ENCODE measurements around the gene SMAD2. TPM values are rescaled to one million over a fixed set of nuclear protein-coding genes. Genes with fewer than 3 reads are reported as not detected.

SMAD2 gene
- polyA plus RNA-seq, 1 experiment, result 95.8 TPM

GRCh38 chr18:47815486-47816270 lies 114.8 kb downstream of the SMAD2 start:
- TF ChIP-seq CTCF (IDR thresholded peaks at IDR 0.05; ENCODE audit: low read depth, low read length), result no peak
- no peak overlapping the region for H3K4me3 ChIP-seq (ENCODE audit: low read depth, low read length)
- H3K27me3 ChIP-seq (ENCODE audit: control insufficient read depth, insufficient read depth, low read length), result no peaks in the 10 kb centered on the region
- no peak overlapping the region for H3K27ac ChIP-seq (ENCODE audit: low read depth, low read length)
- no peak for DNase-seq (ENCODE audit: low read depth, low spot score)
- POLR2A ChIA-PET, result no interaction called here
- CTCF ChIA-PET, result interaction anchor here (0.8 to 0.9 kb wide), 2 partner anchors 67 kb away, joined by 3 to 4 read pairs; no protein-coding TSS in a partner anchor
- no peaks in the 10 kb centered on the region for H3K9me3 ChIP-seq (ENCODE audit: control insufficient read depth, insufficient read depth, low read length)

- H3K4me3 ChIP-seq (ENCODE audit: low read depth, low read length), result no peak overlapping the region
- DNase-seq (ENCODE audit: low read depth, low spot score), result no peak
- no peak for TF ChIP-seq CTCF (IDR thresholded peaks at IDR 0.05; ENCODE audit: low read depth, low read length)
- H3K9me3 ChIP-seq (ENCODE audit: control insufficient read depth, insufficient read depth, low read length), result no peaks in the 10 kb centered on the region
- no peaks in the 10 kb centered on the region for H3K27me3 ChIP-seq (ENCODE audit: control insufficient read depth, insufficient read depth, low read length)
- CTCF ChIA-PET, result no interaction called here
- POLR2A ChIA-PET, result no interaction called here
- no peak overlapping the region for H3K27ac ChIP-seq (ENCODE audit: low read depth, low read length)
Observed at GRCh38 chr18:47809420-47809819, 121.0 kb downstream of the SMAD2 start.

- peaks cover 10% of the 10 kb centered on the region for H3K27me3 ChIP-seq (ENCODE audit: control insufficient read depth, insufficient read depth, low read length)
- ChIA-PET CTCF (no interaction called here), POLR2A (no interaction called here)
- no peak for DNase-seq (ENCODE audit: low read depth, low spot score)
- H3K27ac ChIP-seq (ENCODE audit: low read depth, low read length), result no peak overlapping the region
- TF ChIP-seq CTCF (IDR thresholded peaks at IDR 0.05; ENCODE audit: low read depth, low read length), result no peak
- H3K4me3 ChIP-seq (ENCODE audit: low read depth, low read length), result no peak overlapping the region
- H3K9me3 ChIP-seq (ENCODE audit: control insufficient read depth, insufficient read depth, low read length), result no peaks in the 10 kb centered on the region
Observed at GRCh38 chr18:47802802-47803201, 127.7 kb downstream of the SMAD2 start.

GRCh38 chr18:47801817-47802216 lies 128.6 kb downstream of the SMAD2 start:
- ChIA-PET POLR2A (no interaction called here), CTCF (no interaction called here)
- no peak for DNase-seq (ENCODE audit: low read depth, low spot score)
- Histone ChIP-seq H3K4me3 (ENCODE audit: low read depth, low read length) (no peak overlapping the region), H3K27me3 (ENCODE audit: control insufficient read depth, insufficient read depth, low read length) (peaks cover 14% of the 10 kb centered on the region), H3K27ac (ENCODE audit: low read depth, low read length) (no peak overlapping the region), H3K9me3 (ENCODE audit: control insufficient read depth, insufficient read depth, low read length) (no peaks in the 10 kb centered on the region)
- no peak for TF ChIP-seq CTCF (IDR thresholded peaks at IDR 0.05; ENCODE audit: low read depth, low read length)

GRCh38 chr18:47800756-47801155 lies 129.7 kb downstream of the SMAD2 start:
- Histone ChIP-seq H3K4me3 (ENCODE audit: low read depth, low read length) (no peak overlapping the region), H3K27ac (ENCODE audit: low read depth, low read length) (no peak overlapping the region), H3K9me3 (ENCODE audit: control insufficient read depth, insufficient read depth, low read length) (no peaks in the 10 kb centered on the region), H3K27me3 (ENCODE audit: control insufficient read depth, insufficient read depth, low read length) (peaks cover 14% of the 10 kb centered on the region)
- DNase-seq (ENCODE audit: low read depth, low spot score), result no peak
- ChIA-PET POLR2A (no interaction called here), CTCF (interaction anchor here (1.3 to 1.5 kb wide), 2 partner anchors 28 to 52 kb away, joined by 4 to 5 read pairs; no protein-coding TSS in a partner anchor)
- no peak for TF ChIP-seq CTCF (IDR thresholded peaks at IDR 0.05; ENCODE audit: low read depth, low read length)
